D721Med (cell line): ENCODE measurements around the gene JAKMIP1.

Experiments
- DNase-seq: peaks from one replicate; pipeline ENCODE4 v3.0.0; 2011; ENCODE audit warnings: low spot score; ENCODE audit not compliant: insufficient read length
- FAIRE-seq: peaks from 2 replicates; lab custom pipeline; 2011; peaks lifted over from hg19 to GRCh38; lab: Jason Lieb, UNC
- TF ChIP-seq, protein P1 (sequence below): IDR thresholded peaks from 2 replicates; pipeline ENCODE4 v1.5.1; 2012; ENCODE audit warnings: mild to moderate bottlenecking, control low read depth; ENCODE audit not compliant: insufficient read depth; ENCODE audit errors: missing control alignments

Gene JAKMIP1

DNA sequence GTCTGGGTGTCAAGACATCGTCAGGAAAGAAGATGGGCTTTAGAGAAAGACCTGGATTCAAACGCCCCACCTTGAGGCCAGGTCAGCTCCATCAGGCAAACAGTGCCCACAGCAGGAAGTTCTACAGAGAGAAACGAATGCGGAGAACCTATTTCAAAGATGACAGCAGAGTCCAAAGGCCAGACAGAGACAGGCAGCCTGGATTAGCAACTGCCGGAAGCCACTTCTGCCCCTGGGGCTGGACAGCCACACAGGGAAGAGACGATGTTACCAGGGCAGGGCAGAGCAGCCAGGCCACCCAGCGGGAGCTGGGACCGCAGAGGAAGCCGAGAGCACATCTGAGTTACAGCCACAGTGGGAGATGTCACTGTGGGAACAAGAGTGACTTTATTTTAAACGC is 183.3 kb downstream of the JAKMIP1 start:
- DNase-seq = no peak
- TF ChIP-seq, protein P1, sequence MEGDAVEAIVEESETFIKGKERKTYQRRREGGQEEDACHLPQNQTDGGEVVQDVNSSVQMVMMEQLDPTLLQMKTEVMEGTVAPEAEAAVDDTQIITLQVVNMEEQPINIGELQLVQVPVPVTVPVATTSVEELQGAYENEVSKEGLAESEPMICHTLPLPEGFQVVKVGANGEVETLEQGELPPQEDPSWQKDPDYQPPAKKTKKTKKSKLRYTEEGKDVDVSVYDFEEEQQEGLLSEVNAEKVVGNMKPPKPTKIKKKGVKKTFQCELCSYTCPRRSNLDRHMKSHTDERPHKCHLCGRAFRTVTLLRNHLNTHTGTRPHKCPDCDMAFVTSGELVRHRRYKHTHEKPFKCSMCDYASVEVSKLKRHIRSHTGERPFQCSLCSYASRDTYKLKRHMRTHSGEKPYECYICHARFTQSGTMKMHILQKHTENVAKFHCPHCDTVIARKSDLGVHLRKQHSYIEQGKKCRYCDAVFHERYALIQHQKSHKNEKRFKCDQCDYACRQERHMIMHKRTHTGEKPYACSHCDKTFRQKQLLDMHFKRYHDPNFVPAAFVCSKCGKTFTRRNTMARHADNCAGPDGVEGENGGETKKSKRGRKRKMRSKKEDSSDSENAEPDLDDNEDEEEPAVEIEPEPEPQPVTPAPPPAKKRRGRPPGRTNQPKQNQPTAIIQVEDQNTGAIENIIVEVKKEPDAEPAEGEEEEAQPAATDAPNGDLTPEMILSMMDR = no peak
- FAIRE-seq = no peak

GRCh38 chr4:6013564-6013963 is 186.8 kb downstream of the JAKMIP1 start:
- no peak for FAIRE-seq
- DNase-seq = no peak
- TF ChIP-seq, protein P1 = no peak

DNA sequence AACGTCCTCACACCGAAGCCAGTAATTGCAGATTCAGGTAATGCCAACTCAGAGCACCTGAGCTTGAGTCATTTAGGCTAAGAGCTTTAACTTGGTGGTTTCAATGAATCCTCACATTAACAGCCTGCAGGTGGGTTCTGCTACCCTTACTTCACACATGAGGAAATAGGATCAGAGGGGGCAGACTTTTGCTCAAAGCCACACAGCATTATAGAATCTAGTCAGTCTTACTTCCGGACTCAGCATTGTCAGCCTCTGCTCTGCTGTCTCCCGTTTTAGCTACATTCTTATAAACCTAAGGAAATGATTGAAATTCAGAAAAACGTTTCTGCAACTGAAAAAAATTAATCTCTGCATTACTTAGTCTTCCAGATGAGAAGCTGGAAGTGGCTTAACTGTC is 188.1 kb downstream of the JAKMIP1 start:
- DNase-seq = no peak
- no peak for FAIRE-seq
- TF ChIP-seq, protein P1 = no peak

DNA sequence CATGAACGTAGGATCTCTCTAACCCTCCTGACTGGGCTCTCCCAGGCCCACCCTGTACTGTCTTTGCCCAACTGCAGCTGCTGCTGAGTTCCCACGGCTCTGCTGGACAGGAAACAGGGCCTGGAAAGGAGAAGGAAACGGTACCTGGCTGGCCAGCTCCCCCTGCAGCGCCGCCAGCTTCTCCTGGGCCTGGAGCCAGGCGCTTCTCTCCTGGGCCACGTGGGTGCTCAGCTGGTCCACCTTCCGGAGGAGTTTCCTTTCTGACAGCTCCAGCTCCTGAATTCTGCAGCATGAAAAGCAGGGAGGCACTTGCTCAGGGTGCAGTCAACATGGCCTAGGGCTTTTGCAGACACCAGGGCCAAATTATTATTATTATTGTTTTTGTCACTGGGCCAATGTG is 188.7 kb downstream of the JAKMIP1 start:
- TF ChIP-seq, protein P1 = no peak
- DNase-seq = no peak
- FAIRE-seq = no peak

DNA sequence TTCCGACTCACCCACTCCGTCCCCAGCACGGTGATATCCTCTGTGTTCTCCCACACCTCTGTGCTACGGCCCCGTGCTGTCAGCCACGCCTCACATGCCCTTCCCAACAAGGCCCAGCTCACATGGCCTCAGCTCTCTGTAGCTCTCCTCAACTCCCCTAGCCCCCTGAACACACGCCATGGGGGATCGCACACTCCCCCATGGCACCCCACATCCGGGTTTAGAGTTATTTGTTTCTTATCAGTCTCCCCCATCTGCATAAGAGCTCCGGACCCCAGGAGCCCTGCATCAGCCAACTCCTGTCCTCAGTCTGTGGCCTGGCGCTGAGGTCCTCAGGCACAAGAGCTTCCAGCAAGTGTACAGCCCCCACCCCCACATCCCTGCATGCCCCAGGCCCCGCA is 189.1 kb downstream of the JAKMIP1 start:
- DNase-seq = no peak
- TF ChIP-seq, protein P1 = no peak
- FAIRE-seq = no peak

DNA sequence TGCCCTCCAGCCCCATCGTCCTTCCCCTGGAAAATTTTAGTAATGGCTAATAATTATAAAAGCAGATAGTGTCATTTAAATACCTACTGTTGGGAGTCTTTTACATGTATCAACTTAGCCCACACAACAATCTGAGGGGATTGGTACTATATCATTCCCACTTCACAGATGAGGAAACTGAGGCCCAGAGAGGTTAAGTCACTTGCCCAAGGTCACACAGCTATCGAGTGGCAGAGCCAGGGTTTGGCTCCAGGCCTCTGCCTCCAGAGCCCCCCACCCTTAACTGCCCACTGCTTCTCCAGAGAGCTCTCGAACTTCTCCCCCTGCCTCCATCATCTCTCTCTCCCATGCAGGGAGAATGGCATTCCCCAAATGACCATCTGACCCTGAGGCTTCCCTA is 189.6 kb downstream of the JAKMIP1 start:
- FAIRE-seq (no peak), DNase-seq (no peak)
- TF ChIP-seq, protein P1 = no peak

DNA sequence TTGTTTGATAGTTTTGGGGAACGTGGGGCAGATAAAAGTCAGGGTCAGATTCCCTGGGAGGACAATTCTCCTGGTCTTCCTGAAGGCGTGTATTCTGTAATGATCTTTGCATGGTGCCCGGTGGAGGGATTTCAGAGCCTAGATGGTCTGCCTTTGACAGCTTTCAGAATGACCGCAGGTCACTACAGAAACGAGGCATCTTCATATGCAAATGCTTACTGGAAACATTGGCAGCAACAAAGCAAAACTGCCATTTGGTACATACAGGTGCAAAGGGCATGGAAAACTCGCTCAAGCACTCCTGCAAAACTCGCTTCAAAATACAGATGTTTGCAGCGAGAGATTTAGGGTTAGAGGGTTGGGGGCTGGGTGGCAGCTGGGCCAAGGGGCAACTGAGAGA is 190.9 kb downstream of the JAKMIP1 start:
- DNase-seq (no peak), FAIRE-seq (no peak)
- TF ChIP-seq, protein P1 = no peak
